Neural cell (in vitro differentiated cells): ENCODE results near the gene SGSH. TPM values are rescaled to one million over a fixed set of nuclear protein-coding genes. Genes with fewer than 3 reads are reported as not detected.

Experiments used
- H2AFZ ChIP-seq: fragments of 200-600, 300-800 bp; sonication (generic), shearing (Covaris generic); 2 replicates; pipeline ENCODE4 v1.6.0; 2014; ENCODE audit warnings: low read depth, mild to moderate bottlenecking, antibody characterized with exemption, low read length, moderate library complexity
- H3F3A ChIP-seq: fragments of 200-600 bp; shearing (Covaris generic); 2 replicates; pipeline ENCODE4 v1.6.1; 2016; ENCODE audit warnings: mild to moderate bottlenecking, moderate library complexity, mixed read lengths, antibody characterized with exemption, low read length; ENCODE audit not compliant: insufficient read depth, poor library complexity, severe bottlenecking
- H3K27ac ChIP-seq: fragments of 200-600, 300-800 bp; sonication (generic), shearing (Covaris generic); 2 replicates; pipeline ENCODE4 v1.5.1; 2014; ENCODE audit warnings: mild to moderate bottlenecking, low read length, moderate library complexity
- H3K27me3 ChIP-seq: fragments of 300-800, 200-600 bp; sonication (generic), shearing (Covaris generic); 2 replicates; pipeline ENCODE4 v1.6.0; 2014; ENCODE audit warnings: mild to moderate bottlenecking, low read depth, low read length, moderate library complexity; ENCODE audit not compliant: insufficient read depth
- H3K36me3 ChIP-seq: fragments of 300-800, 200-600 bp; sonication (generic), shearing (Covaris generic); 2 replicates; pipeline ENCODE4 v1.5.1; 2014; ENCODE audit warnings: mild to moderate bottlenecking, antibody characterized with exemption, low read length, moderate library complexity; ENCODE audit not compliant: insufficient read depth
- H3K4me2 ChIP-seq: fragments of 300-800, 200-600 bp; sonication (generic), shearing (Covaris generic); 2 replicates; pipeline ENCODE4 v1.6.0; 2014; ENCODE audit warnings: mild to moderate bottlenecking, low read length
- H3K4me3 ChIP-seq: fragments of 300-800, 200-600 bp; sonication (generic), shearing (Covaris generic); 2 replicates; pipeline ENCODE4 v1.5.1; 2014; ENCODE audit warnings: mild to moderate bottlenecking, low read length, moderate library complexity
- H3K79me2 ChIP-seq: fragments of 200-600 bp; shearing (Covaris generic); replicated peaks from 2 replicates; pipeline ENCODE4 v1.6.0; 2014; ENCODE audit warnings: mild to moderate bottlenecking, low read length, moderate library complexity; ENCODE audit not compliant: insufficient read depth
- H3K9ac ChIP-seq: fragments of 300-800, 200-600 bp; sonication (generic), shearing (Covaris generic); 2 replicates; pipeline ENCODE4 v1.6.1; 2016; ENCODE audit warnings: mild to moderate bottlenecking, low read length, mixed read lengths
- H3K9me2 ChIP-seq: fragments of 200-600 bp; shearing (Covaris generic); 2 replicates; pipeline ENCODE4 v1.6.1; 2016; ENCODE audit warnings: mild to moderate bottlenecking, low read length, mixed read lengths; ENCODE audit not compliant: insufficient read depth
- H3K9me3 ChIP-seq: fragments of 200-600, 300-800 bp; sonication (generic), shearing (Covaris generic); 2 replicates; pipeline ENCODE4 v1.6.1; 2016; ENCODE audit warnings: mild to moderate bottlenecking, mixed run types, low read length, moderate library complexity, mixed read lengths
- H4K20me1 ChIP-seq: fragments of 200-600 bp; shearing (Covaris generic); 2 replicates; pipeline ENCODE4 v1.6.1; 2016; ENCODE audit warnings: mild to moderate bottlenecking, mixed run types; ENCODE audit not compliant: insufficient read depth
- EP300 ChIP-seq: fragments of 450-650 bp; conservative IDR thresholded peaks from 2 replicates; pipeline ENCODE4 v1.6.1; 2014; ENCODE audit warnings: antibody characterized with exemption, mild to moderate bottlenecking, moderate library complexity; ENCODE audit not compliant: poor library complexity, severe bottlenecking
- EZH2 ChIP-seq: fragments of 200-600, 300-800 bp; shearing (Covaris generic), sonication (generic); IDR thresholded peaks from 2 replicates; pipeline ENCODE4 v1.6.1; 2014; ENCODE audit warnings: antibody characterized with exemption, low read length, borderline replicate concordance, mild to moderate bottlenecking; ENCODE audit not compliant: insufficient read depth, poor library complexity, severe bottlenecking
- MXI1 ChIP-seq: fragments of 450-650 bp; conservative IDR thresholded peaks from 2 replicates; pipeline ENCODE4 v1.6.1; 2014; ENCODE audit warnings: antibody characterized with exemption, mild to moderate bottlenecking; ENCODE audit not compliant: poor library complexity, severe bottlenecking
- POLR2AphosphoS5 ChIP-seq: IDR thresholded peaks from 2 replicates; pipeline ENCODE4 v1.6.1; 2012
- RAD21 ChIP-seq: fragments of 450-650 bp; conservative IDR thresholded peaks from 2 replicates; pipeline ENCODE4 v1.6.1; 2014; ENCODE audit warnings: antibody characterized with exemption, mild to moderate bottlenecking, moderate library complexity
- SMC3 ChIP-seq: fragments of 450-650 bp; conservative IDR thresholded peaks from 2 replicates; pipeline ENCODE4 v1.6.1; 2014; ENCODE audit warnings: antibody characterized with exemption, mild to moderate bottlenecking, moderate library complexity; ENCODE audit not compliant: poor library complexity
- TAF1 ChIP-seq: IDR thresholded peaks from 2 replicates; pipeline ENCODE4 v1.6.1; 2012; ENCODE audit warnings: low read depth
- polyA plus RNA-seq: library from polyadenylated mRNA; depleted of rRNA; stranded (reverse); fragments of >200 nt; gene quantifications from 2 replicates; pipeline ENCODE4 v1.2.3, GENCODE V29; 2014
- TF ChIP-seq, protein P1 (sequence below): fragments of 450-650 bp; IDR thresholded peaks from 2 replicates; pipeline ENCODE4 v1.5.1; 2014; ENCODE audit warnings: antibody characterized with exemption, mild to moderate bottlenecking, moderate library complexity; ENCODE audit not compliant: poor library complexity, severe bottlenecking
- TF ChIP-seq, protein P2 (sequence below): IDR thresholded peaks from 2 replicates; pipeline ENCODE4 v1.6.1; 2012; ENCODE audit warnings: borderline replicate concordance

SGSH gene
- polyA plus RNA-seq, 1 donor from 2014 or later = 8.0 TPM

DNA sequence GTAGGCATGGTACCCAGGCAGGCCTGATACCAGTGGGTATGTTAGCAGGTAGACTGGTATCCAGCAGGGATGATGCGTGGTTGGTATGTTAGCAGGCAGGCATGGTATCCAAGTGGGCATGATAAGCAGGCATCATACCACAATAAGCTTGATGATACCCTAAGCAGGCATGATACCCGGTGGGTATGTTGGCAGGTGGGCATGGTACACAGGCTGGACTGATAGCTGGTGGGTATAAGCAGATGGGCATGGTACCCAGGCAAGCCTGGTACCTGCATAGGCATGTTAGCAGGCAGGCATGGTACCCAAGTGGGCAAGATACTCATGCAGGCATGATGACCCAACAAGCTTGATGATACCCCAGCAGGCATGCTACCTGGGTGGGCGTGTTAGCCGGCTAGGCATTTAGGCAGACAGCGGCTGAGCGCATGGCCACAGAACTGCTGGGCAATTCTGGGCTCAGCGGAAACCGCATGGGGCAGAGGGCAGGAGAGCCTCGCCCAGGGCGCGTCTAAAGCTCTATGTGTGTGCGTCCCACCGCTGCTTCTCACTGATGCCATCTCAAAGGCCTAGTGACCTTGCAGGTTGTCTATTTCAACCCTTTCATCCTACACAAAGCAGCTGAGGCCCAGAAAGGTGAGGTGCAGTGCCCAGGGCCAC lies 2.3 kb downstream of the SGSH start:
- Histone ChIP-seq H3K36me3 (no peaks in the 10 kb centered on the region), H3K4me2 (no peak overlapping the region), H3K27ac (no peak overlapping the region), H3K9ac (no peak overlapping the region), H4K20me1 (no peaks in the 10 kb centered on the region), H3K27me3 (no peaks in the 10 kb centered on the region), H2AFZ (no peak overlapping the region), H3K9me2 (no peaks in the 10 kb centered on the region), H3K79me2 (no peaks in the 10 kb centered on the region), H3K9me3 (no peaks in the 10 kb centered on the region), H3K4me3 (no peak overlapping the region), H3F3A (no peaks in the 10 kb centered on the region)
- TF ChIP-seq SMC3 (no peak), EP300 (no peak), POLR2AphosphoS5 (no peak), RAD21 (no peak), EZH2 (no peak), TAF1 (no peak), MXI1 (no peak)
- TF ChIP-seq, protein P1, sequence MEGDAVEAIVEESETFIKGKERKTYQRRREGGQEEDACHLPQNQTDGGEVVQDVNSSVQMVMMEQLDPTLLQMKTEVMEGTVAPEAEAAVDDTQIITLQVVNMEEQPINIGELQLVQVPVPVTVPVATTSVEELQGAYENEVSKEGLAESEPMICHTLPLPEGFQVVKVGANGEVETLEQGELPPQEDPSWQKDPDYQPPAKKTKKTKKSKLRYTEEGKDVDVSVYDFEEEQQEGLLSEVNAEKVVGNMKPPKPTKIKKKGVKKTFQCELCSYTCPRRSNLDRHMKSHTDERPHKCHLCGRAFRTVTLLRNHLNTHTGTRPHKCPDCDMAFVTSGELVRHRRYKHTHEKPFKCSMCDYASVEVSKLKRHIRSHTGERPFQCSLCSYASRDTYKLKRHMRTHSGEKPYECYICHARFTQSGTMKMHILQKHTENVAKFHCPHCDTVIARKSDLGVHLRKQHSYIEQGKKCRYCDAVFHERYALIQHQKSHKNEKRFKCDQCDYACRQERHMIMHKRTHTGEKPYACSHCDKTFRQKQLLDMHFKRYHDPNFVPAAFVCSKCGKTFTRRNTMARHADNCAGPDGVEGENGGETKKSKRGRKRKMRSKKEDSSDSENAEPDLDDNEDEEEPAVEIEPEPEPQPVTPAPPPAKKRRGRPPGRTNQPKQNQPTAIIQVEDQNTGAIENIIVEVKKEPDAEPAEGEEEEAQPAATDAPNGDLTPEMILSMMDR = no peak

DNA sequence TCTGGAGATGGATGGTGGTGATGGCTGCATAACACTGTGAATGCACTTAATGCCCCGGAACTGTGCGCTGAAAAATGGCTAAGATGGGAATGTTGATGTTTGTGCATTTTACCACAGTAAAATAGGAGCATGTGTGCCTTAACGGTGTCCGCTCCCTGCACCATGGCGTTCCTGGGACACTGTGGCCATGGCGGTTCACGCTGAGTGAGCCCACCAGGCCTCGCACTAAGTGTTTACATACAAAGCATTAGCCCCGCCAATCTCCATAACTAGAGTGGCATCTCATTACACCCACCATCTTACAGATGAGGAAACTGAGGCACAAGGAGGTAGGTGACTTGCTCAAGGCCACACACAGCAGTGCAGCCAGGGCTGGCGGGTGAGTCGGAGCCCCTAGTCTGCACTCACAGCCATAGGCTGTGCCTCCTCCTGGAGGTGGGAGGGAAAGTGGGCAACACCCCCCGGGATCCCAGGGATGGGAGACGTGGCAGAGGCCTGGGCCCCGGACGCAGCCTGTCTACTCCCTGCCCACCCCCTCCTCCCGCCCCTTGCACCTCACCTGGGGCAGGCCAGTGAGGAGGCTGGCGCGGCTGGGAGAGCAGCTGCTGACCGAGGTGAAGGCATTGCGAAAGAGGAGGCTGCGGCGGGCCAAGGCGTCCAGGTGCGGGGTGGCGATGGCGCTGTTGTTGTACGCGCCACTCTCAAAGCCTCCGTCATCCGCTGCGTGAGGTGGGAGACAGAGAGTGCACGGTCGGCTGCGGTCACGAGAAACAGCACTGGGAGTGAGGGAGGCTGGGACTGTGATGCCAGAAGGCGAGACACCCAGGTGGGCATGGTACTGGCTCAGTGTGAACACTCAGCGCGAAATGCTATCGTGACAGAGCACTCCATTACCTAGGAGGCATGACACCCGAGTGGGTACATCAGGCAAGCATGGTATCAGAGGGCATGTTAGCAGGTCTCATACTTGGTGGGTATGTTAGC lies 3.4 kb downstream of the SGSH start:
- H4K20me1 ChIP-seq = no peaks in the 10 kb centered on the region
- no peak overlapping the region for H3K4me2 ChIP-seq
- no peak overlapping the region for H2AFZ ChIP-seq
- no peak overlapping the region for H3K27ac ChIP-seq
- no peaks in the 10 kb centered on the region for H3K9me3 ChIP-seq
- no peak overlapping the region for H3K4me3 ChIP-seq
- no peaks in the 10 kb centered on the region for H3F3A ChIP-seq
- H3K36me3 ChIP-seq = no peaks in the 10 kb centered on the region
- H3K27me3 ChIP-seq = no peaks in the 10 kb centered on the region
- H3K9ac ChIP-seq = no peak overlapping the region
- no peaks in the 10 kb centered on the region for H3K79me2 ChIP-seq
- no peaks in the 10 kb centered on the region for H3K9me2 ChIP-seq
- TF ChIP-seq, protein P1 = no peak
- no peak for TF ChIP-seq RAD21
- TF ChIP-seq, protein P2, sequence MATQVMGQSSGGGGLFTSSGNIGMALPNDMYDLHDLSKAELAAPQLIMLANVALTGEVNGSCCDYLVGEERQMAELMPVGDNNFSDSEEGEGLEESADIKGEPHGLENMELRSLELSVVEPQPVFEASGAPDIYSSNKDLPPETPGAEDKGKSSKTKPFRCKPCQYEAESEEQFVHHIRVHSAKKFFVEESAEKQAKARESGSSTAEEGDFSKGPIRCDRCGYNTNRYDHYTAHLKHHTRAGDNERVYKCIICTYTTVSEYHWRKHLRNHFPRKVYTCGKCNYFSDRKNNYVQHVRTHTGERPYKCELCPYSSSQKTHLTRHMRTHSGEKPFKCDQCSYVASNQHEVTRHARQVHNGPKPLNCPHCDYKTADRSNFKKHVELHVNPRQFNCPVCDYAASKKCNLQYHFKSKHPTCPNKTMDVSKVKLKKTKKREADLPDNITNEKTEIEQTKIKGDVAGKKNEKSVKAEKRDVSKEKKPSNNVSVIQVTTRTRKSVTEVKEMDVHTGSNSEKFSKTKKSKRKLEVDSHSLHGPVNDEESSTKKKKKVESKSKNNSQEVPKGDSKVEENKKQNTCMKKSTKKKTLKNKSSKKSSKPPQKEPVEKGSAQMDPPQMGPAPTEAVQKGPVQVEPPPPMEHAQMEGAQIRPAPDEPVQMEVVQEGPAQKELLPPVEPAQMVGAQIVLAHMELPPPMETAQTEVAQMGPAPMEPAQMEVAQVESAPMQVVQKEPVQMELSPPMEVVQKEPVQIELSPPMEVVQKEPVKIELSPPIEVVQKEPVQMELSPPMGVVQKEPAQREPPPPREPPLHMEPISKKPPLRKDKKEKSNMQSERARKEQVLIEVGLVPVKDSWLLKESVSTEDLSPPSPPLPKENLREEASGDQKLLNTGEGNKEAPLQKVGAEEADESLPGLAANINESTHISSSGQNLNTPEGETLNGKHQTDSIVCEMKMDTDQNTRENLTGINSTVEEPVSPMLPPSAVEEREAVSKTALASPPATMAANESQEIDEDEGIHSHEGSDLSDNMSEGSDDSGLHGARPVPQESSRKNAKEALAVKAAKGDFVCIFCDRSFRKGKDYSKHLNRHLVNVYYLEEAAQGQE = no peak
- TF ChIP-seq MXI1 = no peak
- TF ChIP-seq EZH2 = no peak
- no peak for TF ChIP-seq EP300
